GM12891 (cell line): ENCODE measurements around the gene DRD5.

Experiments
- POLR2A ChIP-seq: IDR thresholded peaks from 2 replicates; pipeline ENCODE4 v1.6.1; 2011; ENCODE audit warnings: low read depth, low read length, control low read depth
- POLR2AphosphoS5 ChIP-seq: IDR thresholded peaks from 2 replicates; pipeline ENCODE4 v1.6.1; 2011; ENCODE audit warnings: low read depth, low read length, control low read depth
- POU2F2 ChIP-seq: IDR thresholded peaks from 2 replicates; pipeline ENCODE4 v1.6.1; 2011; ENCODE audit warnings: low read depth, mild to moderate bottlenecking, control low read depth, low read length, moderate library complexity
- SPI1 ChIP-seq: IDR thresholded peaks from 2 replicates; pipeline ENCODE4 v1.6.1; 2011; ENCODE audit warnings: low read depth, low read length, control low read depth
- TAF1 ChIP-seq: IDR thresholded peaks from 2 replicates; pipeline ENCODE4 v1.6.1; 2011; ENCODE audit warnings: low read depth, low read length, control low read depth

DNA sequence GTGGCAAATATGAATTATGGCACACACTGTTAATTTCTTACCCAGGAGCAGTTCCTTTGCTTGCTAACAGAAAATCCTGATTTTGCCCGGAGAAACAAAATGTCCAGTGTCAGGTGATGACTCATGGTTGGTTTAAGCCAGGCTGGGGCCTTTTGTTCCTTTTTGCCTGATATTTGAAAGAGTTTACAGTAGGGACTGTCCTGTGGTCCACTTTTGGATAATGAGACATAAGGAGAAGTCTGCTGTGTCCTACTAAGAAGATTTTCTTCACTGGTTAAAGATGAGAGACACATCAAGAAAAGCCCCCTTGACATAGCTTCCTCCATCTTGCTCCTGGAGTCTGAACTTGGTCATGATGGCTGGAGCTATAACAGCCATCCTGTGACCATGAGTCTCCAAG is 12.1 kb upstream of the DRD5 start:
- TF ChIP-seq POLR2A (no peak), POLR2AphosphoS5 (no peak), TAF1 (no peak), POU2F2 (no peak), SPI1 (no peak)
